HepG2 (cell line): Measurements from ENCODE around the gene WDR7. TPM values are rescaled to one million over a fixed set of nuclear protein-coding genes. Genes with fewer than 3 reads are reported as not detected.

Experiments used
- ATAC-seq: fragments of 200-7000 bp; cut with Tn5 transposase; 3 replicates; pipeline ENCODE4 v1.9.1; 2020; ENCODE audit warnings: mild to moderate bottlenecking, moderate library complexity
- BruUV-seq: library from RNA; stranded (reverse); fragments of 400-500 nt; replicated peaks from 2 replicates; lab custom pipeline; 2021; lab: Mats Ljungman, UMichigan
- CTCF ChIA-PET: fragments of 300-600 bp; formaldehyde crosslinking; extraction: SDS; loops from one replicate; lab custom pipeline; 2021; ENCODE audit warnings: low total read pairs, inconsistent platforms, low intra/inter-chr PET ratio; lab: Yijun Ruan, JAX
- POLR2A ChIA-PET: fragments of 350-600 bp; sonication (Branson Sonifier 250); formaldehyde crosslinking; loops from one replicate; lab custom pipeline; 2020; ENCODE audit warnings: antibody characterized with exemption, inconsistent platforms; lab: Yijun Ruan, JAX
- DNase-seq: peaks from one replicate; pipeline ENCODE4 v3.0.0-alpha.2; 2015; ENCODE audit warnings: low spot score
- FAIRE-seq: peaks from 3 replicates; lab custom pipeline; 2011; peaks lifted over from hg19 to GRCh38; lab: Jason Lieb, UNC
- H2AFZ ChIP-seq: one replicate; pipeline ENCODE4 v1.6.1; 2011; ENCODE audit warnings: low read length, inconsistent platforms
- H3K27ac ChIP-seq: fragments of 300-600 bp; 3 replicates; pipeline ENCODE4 v1.8.0; 2011; ENCODE audit warnings: mixed run types, mild to moderate bottlenecking, mixed read lengths, low read length, inconsistent platforms; ENCODE audit not compliant: insufficient read depth; ENCODE audit errors: extremely low read length
- H3K27me3 ChIP-seq, 2 experiments: fragments of 200-600 bp in 1 of 2; 2 replicates in 1 of 2; 3 replicates in 1 of 2; pipeline versions ENCODE4 v1.6.0 to v1.8.0; 2011; ENCODE audit warnings: low read length in 2 of 2, mild to moderate bottlenecking in 2 of 2, moderate library complexity in 2 of 2, inconsistent platforms in 1 of 2; ENCODE audit not compliant: insufficient read depth in 2 of 2, control insufficient read depth in 1 of 2
- H3K36me3 ChIP-seq, 2 experiments: fragments of 200-600 bp in 1 of 2; replicated peaks in 1 of 2; 2 replicates in 1 of 2; 3 replicates in 1 of 2; pipeline versions ENCODE4 v1.5.1 to v1.8.0; 2011; ENCODE audit warnings: low read length in 2 of 2, inconsistent platforms in 1 of 2; ENCODE audit not compliant: insufficient read depth in 2 of 2, control insufficient read depth in 1 of 2
- H3K4me1 ChIP-seq: 2 replicates; pipeline ENCODE4 v1.5.1; 2012; ENCODE audit warnings: low read length, inconsistent platforms; ENCODE audit not compliant: insufficient read depth
- H3K4me2 ChIP-seq: 2 replicates; pipeline ENCODE4 v1.6.0; 2011; ENCODE audit warnings: low read depth, low read length, inconsistent platforms
- H3K4me3 ChIP-seq, 3 experiments: fragments of 200-600 bp in 1 of 3; sonication (generic), shearing (Covaris generic) in 1 of 3; replicated peaks in 1 of 3; 2 replicates each; pipeline ENCODE4 v1.5.1; 2011 to 2016; ENCODE audit warnings: low read length in 3 of 3, inconsistent platforms in 2 of 3, low read depth in 2 of 3, mild to moderate bottlenecking in 2 of 3, control low read depth in 1 of 3, mixed read lengths in 1 of 3; ENCODE audit not compliant: insufficient read depth in 1 of 3
- H3K79me2 ChIP-seq: one replicate; pipeline ENCODE4 v1.6.1; 2011; ENCODE audit warnings: low read length, inconsistent platforms; ENCODE audit not compliant: insufficient read depth
- H3K9ac ChIP-seq: 2 replicates; pipeline ENCODE4 v1.6.0; 2011; ENCODE audit warnings: mild to moderate bottlenecking, low read depth, low read length, inconsistent platforms; ENCODE audit not compliant: insufficient read depth
- H3K9me3 ChIP-seq: 2 replicates; pipeline ENCODE4 v1.5.1; 2012; ENCODE audit warnings: mild to moderate bottlenecking, low read length
- H4K20me1 ChIP-seq: 2 replicates; pipeline ENCODE4 v1.6.0; 2011; ENCODE audit warnings: inconsistent platforms, mild to moderate bottlenecking, low read length, moderate library complexity; ENCODE audit not compliant: insufficient read depth
- DR1 ChIP-seq: sonication (generic); formaldehyde crosslinking; IDR thresholded peaks from 2 replicates; pipeline ENCODE4 v1.8.0; 2021; ENCODE audit warnings: mild to moderate bottlenecking, missing genetic modification reagents, inconsistent platforms
- MTF2 ChIP-seq: sonication (generic); formaldehyde crosslinking; IDR thresholded peaks from 2 replicates; pipeline ENCODE4 v1.5.0; 2020; ENCODE audit warnings: missing genetic modification reagents, borderline replicate concordance
- PATZ1 ChIP-seq: sonication (generic); formaldehyde crosslinking; IDR thresholded peaks from 2 replicates; pipeline ENCODE4 v1.4.0; 2020; ENCODE audit warnings: missing genetic modification reagents
- SCMH1 ChIP-seq: sonication (generic); formaldehyde crosslinking; IDR thresholded peaks from 2 replicates; pipeline ENCODE4 v1.9.0; 2021; ENCODE audit warnings: missing genetic modification reagents, mild to moderate bottlenecking, borderline replicate concordance
- ZHX1 ChIP-seq: sonication (generic); formaldehyde crosslinking; IDR thresholded peaks from 2 replicates; pipeline ENCODE4 v1.8.1; 2022; ENCODE audit warnings: low read depth, mild to moderate bottlenecking, missing genetic modification reagents
- ZNF124 ChIP-seq: sonication (generic); formaldehyde crosslinking; IDR thresholded peaks from 2 replicates; pipeline ENCODE4 v1.4.0; 2020; ENCODE audit warnings: missing genetic modification reagents
- ZNF251 ChIP-seq: sonication (generic); formaldehyde crosslinking; IDR thresholded peaks from 2 replicates; pipeline ENCODE4 v1.9.0; 2021; ENCODE audit warnings: mild to moderate bottlenecking, missing genetic modification reagents
- ZNF260 ChIP-seq: sonication (generic); formaldehyde crosslinking; IDR thresholded peaks from 2 replicates; pipeline ENCODE4 v1.4.0; 2020; ENCODE audit warnings: missing genetic modification reagents, low read depth, mild to moderate bottlenecking, borderline replicate concordance
- ZNF660 ChIP-seq: sonication (generic); formaldehyde crosslinking; IDR thresholded peaks from 2 replicates; pipeline ENCODE4 v1.5.1; 2020; ENCODE audit warnings: mild to moderate bottlenecking, low read depth, missing genetic modification reagents, borderline replicate concordance
- ZNF704 ChIP-seq: sonication (generic); formaldehyde crosslinking; IDR thresholded peaks from 2 replicates; pipeline ENCODE4 v1.8.1; 2023; ENCODE audit warnings: mild to moderate bottlenecking, inconsistent platforms, moderate library complexity, missing genetic modification reagents, borderline replicate concordance
- WGBS: methylation state at CpG from one replicate; pipeline ENCODE4 v1.1.6; 2017; ENCODE audit warnings: low lambda C conversion rate; 5-methylcytosine and 5-hydroxymethylcytosine counted together
- in situ Hi-C: cut with HindIII; loops from 2 replicates; pipeline ENCODE4 v1.10.0; 2017; ENCODE audit warnings: low pct_unique_long_range_greater_than_20kb; ENCODE audit not compliant: extremely low pct_ligation_motif_present
- intact Hi-C: fragments of 100-400 bp; cut with micrococcal nuclease; formaldehyde crosslinking; loops from one replicate; pipeline ENCODE4 v1.10.0; 2022; ENCODE audit not compliant: unreplicated experiment
- polyA plus RNA-seq, 8 experiments: library from polyadenylated mRNA; depleted of rRNA in 3 of 8; stranded (reverse) in 7 of 8; unstranded in 1 of 8; fragments of >200 nt; fragmentation: Illumina TruSeq in 4 of 8; extraction: Trizol in 4 of 8; gene quantifications; 2 replicates each; pipeline versions ENCODE4 v1.2.1 to v1.2.3, GENCODE V29; 2011 to 2016; ENCODE audit warnings: low read depth in 4 of 8, missing spikeins in 1 of 8, mixed read lengths in 1 of 8; ENCODE audit not compliant: insufficient read depth in 1 of 8
- total RNA-seq, 5 experiments: library from RNA; depleted of rRNA; stranded (reverse); fragments of >200 nt; fragmentation: Illumina TruSeq; extraction: Trizol; gene quantifications; 2 replicates each; pipeline ENCODE4 v1.2.3, GENCODE V29; 2016; ENCODE audit warnings: low read depth in 1 of 5
- TF ChIP-seq, protein P1 (sequence below): sonication (generic); formaldehyde crosslinking; IDR thresholded peaks from 2 replicates; pipeline ENCODE4 v1.8.0; 2022; ENCODE audit warnings: missing genetic modification reagents, mild to moderate bottlenecking, inconsistent platforms, borderline replicate concordance
- TF ChIP-seq, protein P2 (sequence below): IDR thresholded peaks from 2 replicates; pipeline ENCODE4 v1.6.1; 2012; ENCODE audit warnings: low read depth, low read length, improper control_type of control experiment
- TF ChIP-seq, protein P3 (sequence below): sonication (generic); formaldehyde crosslinking; IDR thresholded peaks from 2 replicates; pipeline ENCODE4 v1.4.0; 2020; ENCODE audit warnings: mild to moderate bottlenecking, missing genetic modification reagents

WDR7 gene
- total and polyA plus RNA-seq, 2 of the 13 experiments (the other 11 are each of a cell fraction or from before 2014, with no cell fraction given): 2.0 to 7.8 TPM

- Histone ChIP-seq H3K4me2 (peak overlapping the region; percentile 90; the same call in 1 of the 2 replicates), H2AFZ (no peak overlapping the region), H3K9ac (no peak overlapping the region), H3K4me1 (peaks cover 22% of the 10 kb centered on the region), H3K9me3 (no peaks in the 10 kb centered on the region), H4K20me1 (no peaks in the 10 kb centered on the region), H3K27me3 (no peaks in the 10 kb centered on the region; a peak in 1 of 5 replicates), H3K27ac (no peak overlapping the region), H3K79me2 (peaks cover 10% of the 10 kb centered on the region), H3K4me3 (no peak overlapping the region), H3K36me3 (no peaks in the 10 kb centered on the region)
- intact Hi-C loops: no loop called here
- ChIA-PET CTCF (no interaction called here), POLR2A (no interaction called here)
- BruUV-seq: no TSS peak
- no peak for FAIRE-seq
- in situ Hi-C loops: no loop called here
- no peak for ATAC-seq
- 85% methylated on average over 4 of the region's 4 CpGs for WGBS
- no peak for DNase-seq
- TF ChIP-seq SCMH1 (CRISPR knock-in tag): no peak
- TF ChIP-seq, protein P1, sequence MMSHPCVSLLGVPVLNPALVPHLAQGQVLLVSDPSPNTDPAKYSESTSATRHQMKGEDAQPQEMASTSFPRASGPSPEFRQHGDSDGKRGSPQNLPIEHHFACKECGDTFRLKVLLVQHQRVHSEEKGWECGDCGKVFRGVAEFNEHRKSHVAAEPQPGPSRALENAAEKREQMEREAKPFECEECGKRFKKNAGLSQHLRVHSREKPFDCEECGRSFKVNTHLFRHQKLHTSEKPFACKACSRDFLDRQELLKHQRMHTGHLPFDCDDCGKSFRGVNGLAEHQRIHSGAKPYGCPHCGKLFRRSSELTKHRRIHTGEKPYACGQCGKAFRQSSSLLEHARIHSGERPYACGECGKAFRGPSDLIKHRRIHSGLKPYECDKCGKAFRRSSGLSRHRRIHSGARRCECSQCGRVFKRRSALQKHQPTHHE (CRISPR knock-in tag): no peak
- no peak for TF ChIP-seq DR1
- no peak for TF ChIP-seq PATZ1 (CRISPR knock-in tag)
- TF ChIP-seq, protein P2, sequence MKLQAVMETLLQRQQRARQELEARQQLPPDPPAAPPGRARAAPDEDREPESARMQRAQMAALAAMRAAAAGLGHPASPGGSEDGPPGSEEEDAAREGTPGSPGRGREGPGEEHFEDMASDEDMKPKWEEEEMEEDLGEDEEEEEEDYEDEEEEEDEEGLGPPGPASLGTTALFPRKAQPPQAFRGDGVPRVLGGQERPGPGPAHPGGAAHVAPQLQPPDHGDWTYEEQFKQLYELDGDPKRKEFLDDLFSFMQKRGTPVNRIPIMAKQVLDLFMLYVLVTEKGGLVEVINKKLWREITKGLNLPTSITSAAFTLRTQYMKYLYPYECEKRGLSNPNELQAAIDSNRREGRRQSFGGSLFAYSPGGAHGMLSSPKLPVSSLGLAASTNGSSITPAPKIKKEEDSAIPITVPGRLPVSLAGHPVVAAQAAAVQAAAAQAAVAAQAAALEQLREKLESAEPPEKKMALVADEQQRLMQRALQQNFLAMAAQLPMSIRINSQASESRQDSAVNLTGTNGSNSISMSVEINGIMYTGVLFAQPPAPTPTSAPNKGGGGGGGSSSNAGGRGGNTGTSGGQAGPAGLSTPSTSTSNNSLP: no peak
- TF ChIP-seq ZNF660 (CRISPR knock-in tag): no peak
- no peak for TF ChIP-seq ZHX1 (CRISPR knock-in tag)
- no peak for TF ChIP-seq MTF2 (CRISPR knock-in tag)
- TF ChIP-seq ZNF251 (CRISPR knock-in tag): no peak
- TF ChIP-seq ZNF704: no peak
- TF ChIP-seq ZNF260 (CRISPR knock-in tag): no peak
- TF ChIP-seq, protein P3, sequence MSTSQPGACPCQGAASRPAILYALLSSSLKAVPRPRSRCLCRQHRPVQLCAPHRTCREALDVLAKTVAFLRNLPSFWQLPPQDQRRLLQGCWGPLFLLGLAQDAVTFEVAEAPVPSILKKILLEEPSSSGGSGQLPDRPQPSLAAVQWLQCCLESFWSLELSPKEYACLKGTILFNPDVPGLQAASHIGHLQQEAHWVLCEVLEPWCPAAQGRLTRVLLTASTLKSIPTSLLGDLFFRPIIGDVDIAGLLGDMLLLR (CRISPR knock-in tag): no peak
- TF ChIP-seq ZNF124 (CRISPR knock-in tag): no peak
These were observed 1.6 kb downstream of the WDR7 start for GRCh38 chr18:56652802-56653201.
